Activated CD4-positive, alpha-beta T cell treated with anti-CD3 and anti-CD28 coated beads, Interleukin-2, amount 10 ng/mL, durations not matched to agents 7 days and 5 days (primary cell): ENCODE results near the gene HLCS. TPM values are rescaled to one million over a fixed set of nuclear protein-coding genes. Genes with fewer than 3 reads are reported as not detected.
A peak's percentile ranks its signal among the peaks of the same experiment; 100 is the strongest.

ENCODE experiments used
- CTCF ChIA-PET: fragments of 350-600 bp; sonication (Branson Sonifier 250); formaldehyde crosslinking; loops from one replicate; lab custom pipeline; 2021; ENCODE audit warnings: antibody characterized with exemption; lab: Charles Lee
- POLR2A ChIA-PET: fragments of 350-600 bp; sonication (Branson Sonifier 250); formaldehyde crosslinking; loops from one replicate; lab custom pipeline; 2021; ENCODE audit warnings: antibody characterized with exemption; lab: Charles Lee
- DNase-seq: peaks from one replicate; pipeline ENCODE4 v3.0.0-alpha.2; 2020
- H3K27ac Mint-ChIP-seq: one replicate; pipeline ENCODE4 v1.8.0; 2021; ENCODE audit warnings: mild to moderate bottlenecking, moderate library complexity, mixed read lengths
- H3K27me3 Mint-ChIP-seq: one replicate; pipeline ENCODE4 v1.8.0; 2021; ENCODE audit warnings: mixed read lengths
- H3K36me3 Mint-ChIP-seq: one replicate; pipeline ENCODE4 v1.8.0; 2021; ENCODE audit warnings: low read depth, mixed read lengths
- H3K4me1 Mint-ChIP-seq: one replicate; pipeline ENCODE4 v1.8.0; 2021; ENCODE audit warnings: mixed read lengths
- H3K4me3 Mint-ChIP-seq: one replicate; pipeline ENCODE4 v1.8.0; 2021; ENCODE audit warnings: mild to moderate bottlenecking, moderate library complexity, mixed read lengths
- H3K9me3 Mint-ChIP-seq: one replicate; pipeline ENCODE4 v1.8.0; 2021; ENCODE audit warnings: mixed read lengths
- total RNA-seq, 2 experiments: library from RNA; stranded (reverse); gene quantifications; one replicate each; pipeline ENCODE4 v1.2.3, GENCODE V29; 2021

Gene HLCS
- total RNA-seq, 2 experiments from 2014 or later, result 15.8 to 15.9 TPM

GRCh38 chr21:36749935-36750575 is 216.4 kb downstream of the HLCS start:
- Mint-ChIP-seq H3K27me3 (peaks cover 44% of the 10 kb centered on the region), H3K27ac (no peak overlapping the region), H3K4me1 (peaks cover 12% of the 10 kb centered on the region), H3K36me3 (no peaks in the 10 kb centered on the region), H3K4me3 (no peak overlapping the region), H3K9me3 (no peaks in the 10 kb centered on the region)
- DNase-seq, result no peak
- CTCF ChIA-PET, result no interaction called here
- POLR2A ChIA-PET, result no interaction called here

DNA sequence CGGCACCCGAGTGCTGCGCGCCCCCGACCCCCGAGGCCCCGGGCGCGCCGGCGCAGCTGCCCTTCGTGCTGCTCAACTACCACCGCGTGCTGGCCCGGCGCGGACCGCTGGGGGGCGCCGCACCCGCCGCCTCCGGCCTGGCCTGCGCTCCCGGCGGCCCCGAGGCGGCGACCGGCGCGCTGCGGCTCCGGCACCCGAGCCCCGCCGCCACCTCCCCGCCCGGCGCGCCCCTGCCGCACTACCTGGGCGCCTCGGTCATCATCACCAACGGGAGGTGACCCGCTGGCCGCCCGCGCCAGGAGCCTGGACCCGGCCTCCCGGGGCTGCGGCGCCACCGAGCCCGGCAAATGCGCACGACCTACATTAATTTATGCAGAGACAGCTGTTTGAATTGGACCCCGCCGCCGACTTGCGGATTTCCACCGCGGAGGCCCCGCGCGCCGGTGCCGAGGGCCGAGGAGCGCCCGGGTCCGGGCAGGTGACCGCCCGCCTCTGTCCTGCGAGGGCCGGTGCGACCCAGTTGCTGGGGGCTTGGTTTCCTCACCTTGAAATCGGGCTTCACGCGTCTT is 218.6 kb downstream of the HLCS start:
- Mint-ChIP-seq H3K4me3 (peak overlapping the region; percentile 32), H3K36me3 (no peaks in the 10 kb centered on the region), H3K27ac (no peak overlapping the region), H3K9me3 (no peaks in the 10 kb centered on the region), H3K4me1 (peaks cover 12% of the 10 kb centered on the region), H3K27me3 (peaks cover 53% of the 10 kb centered on the region)
- ChIA-PET POLR2A (no interaction called here), CTCF (interaction anchor here (0.9 kb wide), 1 partner anchor 40 kb away, joined by 3 read pairs; no protein-coding TSS in a partner anchor)
- DNase-seq, result peak; percentile 20

DNA sequence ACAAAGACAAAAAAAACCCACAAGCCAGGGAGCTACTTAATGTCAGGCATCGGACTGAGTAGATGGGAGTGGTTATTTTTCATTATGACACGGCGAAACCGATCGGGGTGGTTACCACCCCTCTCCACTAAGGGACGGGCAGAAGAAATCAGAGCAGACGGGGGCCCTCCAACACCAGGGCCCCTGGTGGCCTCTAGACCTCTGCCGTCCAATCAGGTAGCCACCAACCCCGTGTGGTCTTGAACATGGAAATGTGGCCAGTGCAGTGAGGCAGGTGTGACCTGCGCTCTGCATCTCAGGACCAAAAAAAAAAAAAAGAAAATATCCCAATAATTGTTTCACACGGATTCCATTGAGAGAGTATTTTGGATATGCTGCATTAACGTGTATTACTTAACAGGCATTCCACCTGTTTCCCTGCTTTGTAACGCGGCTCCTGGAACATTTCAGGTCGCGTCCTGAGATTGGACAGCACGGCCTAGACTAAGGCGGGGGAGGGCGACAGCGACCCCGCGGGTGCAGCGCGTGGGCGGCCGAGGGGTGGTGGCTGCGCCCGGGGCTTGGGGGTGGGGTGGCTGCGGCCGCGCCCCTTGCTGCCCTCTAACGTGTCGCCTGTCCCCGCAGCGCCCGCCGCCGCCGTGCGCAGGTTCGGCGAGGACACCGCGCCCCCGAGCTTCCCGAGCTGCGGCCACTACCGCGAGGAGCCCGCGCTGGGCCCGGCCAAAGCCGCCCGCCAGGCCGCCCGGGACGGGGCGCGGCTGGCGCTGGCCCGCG is 219.2 kb downstream of the HLCS start:
- Mint-ChIP-seq H3K4me3 (peak overlapping the region; percentile 45), H3K9me3 (no peaks in the 10 kb centered on the region), H3K27me3 (peaks cover 53% of the 10 kb centered on the region), H3K27ac (no peak overlapping the region), H3K4me1 (peaks cover 12% of the 10 kb centered on the region), H3K36me3 (no peaks in the 10 kb centered on the region)
- POLR2A ChIA-PET, result no interaction called here
- no peak for DNase-seq
- CTCF ChIA-PET, result interaction anchor here (0.9 kb wide), 1 partner anchor 40 kb away, joined by 3 read pairs; no protein-coding TSS in a partner anchor

GRCh38 chr21:36745459-36745858 is 221.0 kb downstream of the HLCS start:
- H3K4me1 Mint-ChIP-seq, result peaks cover 12% of the 10 kb centered on the region
- no peaks in the 10 kb centered on the region for H3K36me3 Mint-ChIP-seq
- CTCF ChIA-PET, result no interaction called here
- no peak for DNase-seq
- peaks cover 52% of the 10 kb centered on the region for H3K27me3 Mint-ChIP-seq
- no peaks in the 10 kb centered on the region for H3K9me3 Mint-ChIP-seq
- POLR2A ChIA-PET, result no interaction called here
- H3K27ac Mint-ChIP-seq, result no peak overlapping the region
- H3K4me3 Mint-ChIP-seq, result no peak overlapping the region

DNA sequence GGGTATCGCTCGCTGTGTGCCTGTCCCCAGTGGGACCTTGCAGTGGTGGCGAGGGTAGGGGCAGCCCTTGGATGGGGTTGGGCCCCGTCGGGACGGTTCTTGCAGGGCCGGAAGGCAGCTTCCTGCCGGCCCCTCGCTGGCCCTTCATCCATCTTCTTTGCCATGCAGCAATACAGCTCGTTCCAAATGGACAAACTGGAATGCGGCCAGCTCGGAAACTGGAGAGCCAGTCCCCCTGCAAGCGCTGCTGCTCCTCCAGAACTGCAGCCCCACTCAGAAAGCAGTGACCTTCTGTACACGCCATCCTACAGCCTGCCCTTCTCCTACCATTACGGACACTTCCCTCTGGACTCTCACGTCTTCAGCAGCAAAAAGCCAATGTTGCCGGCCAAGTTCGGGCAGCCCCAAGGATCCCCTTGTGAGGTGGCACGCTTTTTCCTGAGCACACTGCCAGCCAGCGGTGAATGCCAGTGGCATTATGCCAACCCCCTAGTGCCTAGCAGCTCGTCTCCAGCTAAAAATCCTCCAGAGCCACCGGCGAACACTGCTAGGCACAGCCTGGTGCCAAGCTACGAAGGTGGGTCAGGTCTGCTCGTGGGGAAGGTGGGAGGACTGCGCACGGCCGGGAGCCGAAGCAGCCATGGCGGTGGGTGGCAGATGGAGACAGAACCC is 221.8 kb downstream of the HLCS start:
- no peaks in the 10 kb centered on the region for H3K36me3 Mint-ChIP-seq
- H3K27me3 Mint-ChIP-seq, result peaks cover 53% of the 10 kb centered on the region
- ChIA-PET CTCF (no interaction called here), POLR2A (no interaction called here)
- no peaks in the 10 kb centered on the region for H3K9me3 Mint-ChIP-seq
- no peak overlapping the region for H3K4me3 Mint-ChIP-seq
- no peak for DNase-seq
- peaks cover 12% of the 10 kb centered on the region for H3K4me1 Mint-ChIP-seq
- H3K27ac Mint-ChIP-seq, result no peak overlapping the region

DNA sequence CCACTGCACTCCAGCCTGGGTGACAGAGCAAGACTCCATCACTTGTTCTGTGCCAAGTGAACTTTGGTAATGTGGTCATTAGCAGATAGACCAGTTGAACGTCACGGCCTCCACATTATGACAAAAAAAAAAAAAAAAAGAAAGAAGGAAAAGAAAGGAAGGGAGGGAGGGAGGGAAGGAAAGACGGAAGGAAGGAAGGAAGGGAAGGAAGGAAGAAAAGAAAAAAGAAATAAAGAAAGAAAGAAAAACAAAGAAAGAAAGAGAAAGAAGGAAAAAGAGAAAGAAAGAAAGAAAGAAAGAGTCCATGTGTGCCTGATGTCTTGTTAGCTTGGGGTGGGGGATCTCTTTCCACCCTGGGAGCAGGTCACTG is 222.3 kb downstream of the HLCS start:
- Mint-ChIP-seq H3K27me3 (peaks cover 49% of the 10 kb centered on the region), H3K9me3 (no peaks in the 10 kb centered on the region)
- CTCF ChIA-PET, result no interaction called here

DNA sequence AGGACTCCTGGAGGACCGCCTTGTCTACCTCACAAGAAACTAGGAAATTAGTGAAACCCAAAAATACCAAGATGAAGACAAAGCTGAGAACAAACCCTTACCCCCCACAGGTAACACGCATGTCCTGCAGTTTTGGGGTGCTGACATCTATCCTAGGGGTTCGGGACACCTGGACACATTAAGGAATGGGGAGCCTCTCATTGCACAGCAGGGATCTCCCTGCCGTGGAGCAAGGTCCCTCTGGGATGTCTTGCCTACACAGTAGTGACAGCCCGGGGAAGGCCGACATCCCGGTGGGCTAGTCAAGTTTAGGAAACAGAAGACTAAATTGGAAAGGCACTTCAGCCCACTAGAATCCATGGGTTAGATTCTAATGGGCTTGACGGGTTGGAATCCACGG is 223.0 kb downstream of the HLCS start:
- no peak for DNase-seq
- ChIA-PET CTCF (no interaction called here), POLR2A (no interaction called here)
- Mint-ChIP-seq H3K4me1 (peaks cover 8% of the 10 kb centered on the region), H3K36me3 (no peaks in the 10 kb centered on the region), H3K4me3 (no peak overlapping the region), H3K9me3 (no peaks in the 10 kb centered on the region), H3K27ac (no peak overlapping the region), H3K27me3 (peaks cover 42% of the 10 kb centered on the region)

More for the DNA sequence above, 222.3 kb downstream of the HLCS start:
- Mint-ChIP-seq H3K4me1 (peaks cover 12% of the 10 kb centered on the region), H3K36me3 (no peaks in the 10 kb centered on the region), H3K27ac (no peak overlapping the region), H3K4me3 (no peak overlapping the region)
- POLR2A ChIA-PET, result no interaction called here
- DNase-seq, result no peak

GRCh38 chr21:36743008-36743407 is 223.5 kb downstream of the HLCS start:
- ChIA-PET POLR2A (no interaction called here), CTCF (no interaction called here)
- Mint-ChIP-seq H3K27me3 (peaks cover 39% of the 10 kb centered on the region), H3K4me1 (peaks cover 7% of the 10 kb centered on the region), H3K4me3 (no peak overlapping the region), H3K36me3 (no peaks in the 10 kb centered on the region), H3K27ac (no peak overlapping the region), H3K9me3 (no peaks in the 10 kb centered on the region)
- DNase-seq, result no peak

DNA sequence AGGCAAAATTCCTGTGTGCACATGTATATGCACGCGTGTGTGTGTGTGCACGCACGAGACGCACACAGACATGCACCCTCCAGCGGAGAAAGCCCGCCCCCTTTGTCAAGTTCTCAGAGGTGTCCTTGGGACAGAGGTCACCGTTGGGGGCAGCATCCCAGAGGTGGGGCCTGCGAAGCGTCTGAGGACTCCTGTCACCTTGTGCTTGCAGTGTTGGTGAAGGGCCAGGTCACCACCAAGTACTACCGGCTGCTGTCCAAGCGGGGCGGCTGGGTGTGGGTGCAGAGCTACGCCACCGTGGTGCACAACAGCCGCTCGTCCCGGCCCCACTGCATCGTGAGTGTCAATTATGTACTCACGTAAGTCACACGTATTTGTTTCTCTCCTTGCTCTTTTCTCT is 225.0 kb downstream of the HLCS start:
- no peaks in the 10 kb centered on the region for H3K36me3 Mint-ChIP-seq
- ChIA-PET CTCF (no interaction called here), POLR2A (no interaction called here)
- no peak for DNase-seq
- no peak overlapping the region for H3K4me3 Mint-ChIP-seq
- H3K4me1 Mint-ChIP-seq, result peaks cover 1% of the 10 kb centered on the region
- H3K9me3 Mint-ChIP-seq, result no peaks in the 10 kb centered on the region
- H3K27me3 Mint-ChIP-seq, result peaks cover 31% of the 10 kb centered on the region
- H3K27ac Mint-ChIP-seq, result no peak overlapping the region

DNA sequence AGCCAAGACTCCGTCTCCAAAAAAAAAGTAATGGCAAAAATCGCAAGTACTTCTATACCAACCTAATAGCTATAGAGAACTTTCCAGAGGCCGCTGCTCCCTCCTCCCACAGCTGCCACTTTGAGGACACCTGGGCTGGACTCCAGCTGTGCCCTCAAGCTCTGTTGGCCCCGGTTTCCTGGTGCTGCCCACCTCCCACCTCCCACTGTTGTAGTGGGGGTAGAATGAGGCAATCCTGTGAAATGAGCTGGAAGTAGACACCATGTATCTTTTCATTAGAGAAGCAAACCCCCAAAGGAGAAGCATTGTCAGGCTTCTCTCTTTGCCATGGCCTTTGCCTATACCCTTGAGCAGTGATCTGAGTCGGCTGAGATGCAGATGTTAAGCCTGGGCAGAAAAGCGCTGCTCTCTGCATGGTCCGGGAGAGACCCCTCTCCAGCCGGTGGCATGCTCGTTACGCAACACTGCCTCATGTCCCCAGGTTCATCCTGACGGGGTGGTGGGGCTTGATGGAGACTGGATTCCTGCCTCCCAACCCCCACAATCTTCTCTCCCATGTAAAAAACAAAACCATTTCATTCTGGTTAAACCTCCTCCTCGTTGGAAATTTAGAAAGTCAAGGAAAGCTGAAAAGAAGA is 227.9 kb downstream of the HLCS start:
- ChIA-PET POLR2A (no interaction called here), CTCF (no interaction called here)
- H3K4me3 Mint-ChIP-seq, result no peak overlapping the region
- peaks cover 11% of the 10 kb centered on the region for H3K27me3 Mint-ChIP-seq
- H3K36me3 Mint-ChIP-seq, result no peaks in the 10 kb centered on the region
- no peaks in the 10 kb centered on the region for H3K4me1 Mint-ChIP-seq
- H3K9me3 Mint-ChIP-seq, result no peaks in the 10 kb centered on the region
- no peak for DNase-seq
- no peak overlapping the region for H3K27ac Mint-ChIP-seq

DNA sequence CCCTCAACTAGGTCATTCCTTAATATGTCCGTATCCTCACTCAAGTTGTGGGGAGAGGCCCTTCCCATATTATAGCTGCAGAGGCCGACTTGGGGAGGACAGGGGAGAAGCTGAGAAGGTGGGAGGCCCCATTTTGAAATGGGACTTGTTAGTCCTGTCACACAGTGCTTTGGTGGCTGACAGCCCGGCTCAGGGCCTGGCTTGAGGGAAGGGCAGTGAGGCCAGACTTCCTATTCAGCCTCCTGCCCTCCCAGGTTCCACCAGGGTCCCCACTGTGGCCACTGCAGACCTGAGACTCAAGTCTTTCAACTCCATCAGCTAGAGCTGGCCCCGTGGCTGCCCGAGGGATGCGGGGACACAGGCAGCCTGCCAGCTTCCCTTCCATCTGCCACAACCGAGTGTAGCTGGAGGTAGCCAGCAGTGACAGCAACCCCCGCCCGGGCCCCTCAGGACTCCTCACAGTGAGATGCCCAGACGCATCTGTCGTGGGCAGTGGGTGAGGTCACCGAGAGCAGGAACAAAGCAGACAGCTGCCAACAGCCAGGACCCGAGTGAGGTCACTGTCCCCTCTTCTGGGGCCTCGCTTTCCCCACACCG is 230.6 kb downstream of the HLCS start:
- Mint-ChIP-seq H3K4me3 (no peak overlapping the region), H3K9me3 (no peaks in the 10 kb centered on the region), H3K4me1 (no peaks in the 10 kb centered on the region), H3K36me3 (no peaks in the 10 kb centered on the region), H3K27me3 (peaks cover 7% of the 10 kb centered on the region), H3K27ac (no peak overlapping the region)
- CTCF ChIA-PET, result no interaction called here
- DNase-seq, result no peak
- POLR2A ChIA-PET, result no interaction called here

GRCh38 chr21:36735201-36735515 is 231.3 kb downstream of the HLCS start:
- Mint-ChIP-seq H3K9me3 (no peaks in the 10 kb centered on the region), H3K4me1 (no peaks in the 10 kb centered on the region), H3K27ac (no peak overlapping the region), H3K4me3 (no peak overlapping the region), H3K36me3 (no peaks in the 10 kb centered on the region), H3K27me3 (peaks cover 4% of the 10 kb centered on the region)
- POLR2A ChIA-PET, result no interaction called here
- DNase-seq, result no peak
- CTCF ChIA-PET, result no interaction called here
